Activated naive CD4-positive, alpha-beta T cell treated with anti-CD3 and anti-CD28 coated beads, Interleukin-2, amount 50 U/mL, for 24 hours (primary cell): ENCODE data around the gene KCNH4.
A peak's percentile ranks its signal among the peaks of the same experiment; 100 is the strongest.
"Not testable (repeated sequence)": the region's sequence is repeated elsewhere in the genome, so short reads cannot be mapped to it uniquely, and the experiment has no call there.

ENCODE experiments used
- H3K27ac Mint-ChIP-seq: one replicate; pipeline ENCODE4 v1.8.0; 2021; ENCODE audit warnings: mild to moderate bottlenecking, mixed read lengths
- H3K27me3 Mint-ChIP-seq: one replicate; pipeline ENCODE4 v1.8.0; 2021; ENCODE audit warnings: mixed read lengths
- H3K36me3 Mint-ChIP-seq: one replicate; pipeline ENCODE4 v1.8.0; 2021; ENCODE audit warnings: mixed read lengths
- H3K4me1 Mint-ChIP-seq: one replicate; pipeline ENCODE4 v1.8.0; 2021; ENCODE audit warnings: mixed read lengths
- H3K4me3 Mint-ChIP-seq: one replicate; pipeline ENCODE4 v1.8.0; 2021; ENCODE audit warnings: mild to moderate bottlenecking, mixed read lengths
- H3K9me3 Mint-ChIP-seq: one replicate; pipeline ENCODE4 v1.8.0; 2021; ENCODE audit warnings: mixed read lengths

Gene KCNH4

DNA sequence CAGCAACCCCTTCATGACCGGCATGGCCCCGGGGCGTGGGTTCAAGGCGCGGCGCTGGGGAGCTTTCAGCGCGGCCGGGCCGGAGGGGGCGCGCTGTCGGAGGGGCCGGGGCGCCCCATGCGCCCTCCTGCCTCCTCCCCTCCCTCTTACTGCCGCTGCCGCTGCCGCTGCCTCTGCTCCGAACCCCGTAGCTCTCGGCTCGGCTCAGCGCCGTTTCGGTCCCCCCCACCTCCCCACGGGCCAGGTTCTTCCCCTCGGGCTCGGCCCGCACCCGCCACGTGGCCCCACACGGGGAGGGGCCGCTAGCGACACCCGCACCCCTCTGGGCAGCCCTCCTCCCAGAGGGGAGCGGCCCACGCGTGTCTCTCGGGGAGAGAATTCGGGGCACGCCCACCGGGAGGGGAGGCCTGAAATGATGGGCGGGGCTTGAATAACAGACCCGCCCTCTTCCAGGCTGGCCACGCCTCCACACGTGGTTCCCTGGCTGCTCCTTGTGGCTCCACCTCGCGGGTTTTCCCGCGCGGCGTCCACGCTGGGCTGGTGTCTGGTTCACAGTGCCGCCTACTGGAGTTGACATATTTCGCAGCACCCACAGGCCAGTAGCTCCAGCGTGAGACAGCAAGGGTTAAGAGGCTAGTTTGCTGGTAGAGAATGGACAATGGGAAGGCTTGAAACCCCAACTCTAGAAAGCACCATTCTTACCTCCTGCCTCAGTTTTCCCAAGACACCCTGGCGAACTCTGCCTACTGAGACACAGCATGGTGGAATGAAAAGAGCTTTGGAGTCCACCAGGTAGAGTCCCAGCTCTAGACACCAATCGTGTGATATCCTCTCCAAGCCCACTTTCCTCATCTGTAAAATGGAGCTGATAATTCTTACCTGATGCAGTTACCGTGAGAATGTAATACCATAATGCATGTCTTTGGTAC is at the start of gene KCNH4:
TSS of gene KCNH4 (minus strand) at position 221 of the 929 bp plus-strand sequence. CDS start at position 24, 197 bp downstream.
- Mint-ChIP-seq H3K4me3 (peak within 1 kb of the TSS; percentile 65), H3K4me1 (peaks cover 45% of the 10 kb centered on the region), H3K9me3 (no peaks in the 10 kb centered on the region), H3K36me3 (peaks cover 3% of the 10 kb centered on the region), H3K27ac (no peak within 1 kb of the TSS), H3K27me3 (peaks cover 7% of the 10 kb centered on the region)

DNA sequence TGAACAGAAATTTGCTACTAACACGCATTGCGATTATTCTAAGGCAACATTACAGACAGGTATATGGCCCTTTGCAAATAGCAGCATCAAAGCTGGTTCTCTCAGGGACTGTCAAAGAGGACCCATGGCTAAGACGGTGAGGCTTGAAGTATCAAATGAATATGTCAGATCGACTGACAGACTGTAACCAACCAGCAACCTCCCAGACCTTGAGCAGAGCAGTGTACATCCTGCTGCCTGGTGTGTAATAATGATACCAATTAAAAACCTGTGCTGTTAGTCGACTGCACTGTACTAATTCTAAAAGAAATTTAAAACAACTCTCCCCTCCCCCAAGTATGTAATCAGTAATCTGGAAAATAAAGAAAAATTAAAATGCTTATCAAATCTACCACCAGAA is 49.3 kb upstream of the KCNH4 start:
- Mint-ChIP-seq H3K4me1 (peaks cover 42% of the 10 kb centered on the region), H3K4me3 (no peak overlapping the region), H3K36me3 (peaks cover 3% of the 10 kb centered on the region), H3K27ac (peak overlapping the region; percentile 55), H3K9me3 (no peaks in the 10 kb centered on the region), H3K27me3 (no peaks in the 10 kb centered on the region)

DNA sequence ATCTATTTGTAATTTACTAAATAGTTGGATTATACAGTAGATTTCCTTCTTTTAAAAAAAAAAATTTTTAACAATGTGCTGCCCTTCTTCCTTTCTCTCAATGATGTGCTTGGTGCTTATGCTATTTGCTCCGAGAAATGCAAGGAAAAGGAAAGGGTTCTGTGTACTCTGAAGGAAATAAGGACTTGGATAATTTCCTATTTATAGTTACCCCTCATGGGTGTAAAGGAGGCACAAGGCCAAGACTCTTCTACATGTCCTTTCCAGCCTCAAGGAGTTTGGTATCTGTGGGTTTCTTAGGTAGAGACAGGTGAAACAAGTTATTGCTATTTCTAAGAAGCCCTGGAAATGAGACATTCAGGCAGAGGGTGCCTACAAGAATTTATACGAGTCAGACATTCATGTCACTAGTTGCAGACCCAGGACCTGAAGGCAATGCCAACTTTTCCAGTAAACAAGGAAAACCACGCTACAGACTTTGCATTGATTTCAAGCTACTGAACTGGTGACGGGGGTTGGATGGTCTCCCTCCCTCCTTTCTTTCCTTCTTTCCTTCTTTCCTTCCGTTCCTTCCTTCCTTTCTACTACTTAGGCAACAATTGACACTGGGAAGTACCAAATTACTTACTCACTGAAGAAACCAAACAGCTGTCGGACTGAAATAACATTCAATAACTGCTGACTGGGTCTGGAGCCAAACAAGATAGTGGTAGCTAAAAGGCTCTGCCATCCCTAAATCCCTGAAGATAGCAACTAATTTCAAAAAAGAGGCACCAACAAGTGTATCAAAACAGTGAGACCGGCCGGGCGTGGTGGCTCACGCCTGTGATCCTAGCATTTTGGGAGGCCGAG is 47.1 kb upstream of the KCNH4 start:
- Mint-ChIP-seq H3K4me1 (peaks cover 24% of the 10 kb centered on the region), H3K36me3 (peaks cover 5% of the 10 kb centered on the region), H3K4me3 (no peak overlapping the region), H3K9me3 (no peaks in the 10 kb centered on the region), H3K27ac (peak overlapping the region; percentile 71), H3K27me3 (no peaks in the 10 kb centered on the region)

DNA sequence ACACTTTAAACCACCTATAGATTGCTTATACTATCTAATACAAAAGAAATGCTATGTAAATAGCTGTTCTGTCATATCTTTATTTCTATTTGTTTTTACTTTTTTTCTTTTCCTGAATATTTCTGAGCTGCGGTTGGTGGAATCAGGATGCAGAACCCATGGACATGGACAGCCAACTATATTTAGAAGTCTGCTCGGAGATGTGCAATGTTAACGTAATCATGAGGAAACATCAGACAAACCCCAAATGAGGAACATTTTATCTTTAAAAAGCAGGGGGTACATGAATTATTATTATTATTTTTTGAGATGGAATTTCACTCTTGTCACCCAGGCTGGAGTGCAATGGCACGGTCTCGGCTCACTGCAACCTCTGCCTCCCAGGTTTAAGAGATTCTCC is 44.7 kb upstream of the KCNH4 start:
- Mint-ChIP-seq H3K4me3 (no peak overlapping the region), H3K4me1 (peaks cover 28% of the 10 kb centered on the region), H3K9me3 (no peaks in the 10 kb centered on the region), H3K36me3 (peaks cover 7% of the 10 kb centered on the region), H3K27me3 (no peaks in the 10 kb centered on the region), H3K27ac (no peak overlapping the region)

DNA sequence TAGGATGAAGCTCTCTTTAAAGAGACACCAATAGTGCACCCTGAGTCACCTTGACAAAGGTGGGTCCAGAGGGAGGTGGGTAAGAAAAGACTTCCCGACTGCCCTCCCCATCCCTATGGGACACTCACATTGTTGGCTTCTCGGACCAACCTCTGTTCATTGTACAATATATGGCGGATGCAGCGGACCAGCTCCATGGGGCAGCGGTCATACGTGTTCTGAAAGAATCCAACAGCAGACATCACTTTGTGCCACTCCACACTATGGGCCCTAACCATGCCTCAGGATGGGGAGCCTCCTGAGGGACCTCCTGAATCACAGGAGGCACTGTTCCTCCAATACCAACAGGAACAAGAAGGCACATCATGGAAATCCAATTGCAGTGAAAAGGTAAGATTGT is 43.7 kb upstream of the KCNH4 start:
- Mint-ChIP-seq H3K4me1 (peaks cover 20% of the 10 kb centered on the region), H3K36me3 (peaks cover 7% of the 10 kb centered on the region), H3K27ac (no peak overlapping the region), H3K9me3 (no peaks in the 10 kb centered on the region), H3K4me3 (no peak overlapping the region), H3K27me3 (no peaks in the 10 kb centered on the region)

DNA sequence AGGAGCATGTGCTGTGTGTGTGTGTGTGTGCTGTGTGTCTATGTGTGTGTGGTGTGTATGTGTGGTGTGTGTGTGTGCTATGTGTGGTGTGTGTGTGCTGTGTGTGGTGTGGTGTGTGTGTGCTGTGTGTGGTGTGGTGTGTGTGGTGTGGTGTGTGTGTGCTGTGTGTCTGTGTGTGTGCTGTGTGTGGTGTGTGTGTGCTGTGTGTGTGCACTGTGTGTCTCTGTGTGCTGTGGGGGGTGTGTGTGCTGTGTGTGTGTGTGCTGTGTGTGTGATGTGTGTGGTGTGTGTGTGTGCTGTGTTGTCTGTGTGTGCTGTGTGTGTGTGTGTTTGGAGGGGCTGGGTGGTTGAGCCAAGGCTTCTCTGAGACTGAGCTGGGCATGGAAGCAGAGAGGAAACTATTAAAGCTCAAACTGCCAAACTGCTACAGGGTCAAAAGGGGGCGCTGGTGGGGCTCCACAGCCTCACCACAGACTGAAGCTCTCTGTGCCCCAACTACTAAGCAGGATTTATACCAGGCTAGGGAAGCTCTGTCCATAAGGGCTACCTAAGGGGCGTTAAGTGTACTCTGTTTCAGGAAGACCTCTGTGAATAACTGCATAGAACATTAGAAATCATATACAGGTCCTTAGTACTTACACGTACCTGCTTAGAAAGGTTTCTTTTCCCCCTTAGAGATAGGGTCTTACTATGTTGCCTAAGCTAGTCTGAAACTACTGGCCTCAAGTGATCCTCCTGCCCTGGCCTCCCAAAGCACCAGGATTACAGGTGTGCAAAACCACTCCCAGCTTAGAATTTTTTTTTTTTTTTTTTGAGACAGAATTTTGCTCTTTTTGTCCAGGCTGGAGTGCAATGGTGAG is 41.2 kb upstream of the KCNH4 start:
- Mint-ChIP-seq H3K27ac (peak overlapping the region; percentile 75), H3K4me1 (peaks cover 10% of the 10 kb centered on the region), H3K9me3 (no peaks in the 10 kb centered on the region), H3K27me3 (no peaks in the 10 kb centered on the region), H3K36me3 (peaks cover 7% of the 10 kb centered on the region), H3K4me3 (no peak overlapping the region)

DNA sequence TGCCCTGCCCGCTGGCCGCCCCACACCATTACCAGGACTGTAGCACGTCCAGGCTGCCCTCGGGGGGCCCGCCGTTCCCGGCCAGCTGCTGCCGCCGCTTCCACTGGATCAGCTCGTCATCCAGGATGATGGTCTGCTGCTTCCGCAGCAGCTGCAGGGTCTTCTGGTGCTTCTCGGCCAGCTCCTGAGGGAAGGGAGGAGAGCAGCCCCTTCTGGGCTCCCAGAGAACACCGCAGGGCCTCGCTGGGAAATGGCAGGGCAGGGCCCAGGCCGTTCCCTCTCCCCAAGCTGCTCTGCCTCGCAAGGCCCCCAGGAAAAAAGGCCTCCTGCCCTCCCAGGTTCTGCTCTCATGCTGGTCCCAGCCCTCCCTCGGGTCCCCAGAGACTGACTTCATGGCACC is 38.3 kb upstream of the KCNH4 start:
- H3K36me3 Mint-ChIP-seq, H3K4me3 Mint-ChIP-seq, H3K9me3 Mint-ChIP-seq, H3K27ac Mint-ChIP-seq, H3K4me1 Mint-ChIP-seq, H3K27me3 Mint-ChIP-seq: not testable (repeated sequence)

DNA sequence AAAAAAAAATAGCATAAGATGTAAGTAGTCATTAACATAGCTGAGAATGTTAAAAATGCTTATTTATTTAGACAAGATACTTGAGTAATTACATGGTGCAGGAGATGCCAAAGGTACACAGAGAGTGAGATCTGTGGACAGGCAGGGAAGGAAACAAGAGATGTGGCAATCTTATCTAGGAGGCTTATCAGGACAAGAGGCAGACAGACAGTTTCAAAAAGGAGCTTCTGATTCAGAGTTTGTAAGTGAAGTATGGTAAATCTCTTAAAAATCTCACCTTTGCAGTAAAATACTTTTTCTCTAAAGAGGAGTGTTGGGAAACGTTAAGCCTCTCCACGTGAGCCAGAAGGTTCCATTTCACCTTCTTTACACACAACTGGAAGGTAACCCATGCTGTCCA is 33.2 kb upstream of the KCNH4 start:
- Mint-ChIP-seq H3K27ac (peak overlapping the region; percentile 26), H3K36me3 (peaks cover 10% of the 10 kb centered on the region), H3K4me3 (no peak overlapping the region), H3K9me3 (no peaks in the 10 kb centered on the region), H3K27me3 (no peaks in the 10 kb centered on the region), H3K4me1 (no peaks in the 10 kb centered on the region)

DNA sequence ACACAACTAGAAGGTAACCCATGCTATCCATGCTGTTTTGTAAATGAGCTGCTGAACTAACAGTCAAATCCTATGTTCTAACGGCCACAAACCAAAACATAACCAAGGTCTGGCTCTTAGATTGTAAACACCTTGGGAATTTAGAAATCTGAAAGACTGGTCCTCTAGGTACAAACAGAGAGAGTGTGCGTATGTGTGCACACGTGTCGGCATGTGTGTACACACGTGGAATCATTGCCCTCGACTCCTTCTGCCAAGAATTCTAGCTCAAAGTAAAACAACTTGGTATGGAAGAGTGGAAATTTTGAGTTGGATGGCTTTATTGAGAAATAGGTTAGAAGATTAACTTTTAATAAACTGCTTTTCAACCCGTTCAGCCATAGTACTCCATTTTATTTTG is 31.4 kb upstream of the KCNH4 start:
- H3K27ac Mint-ChIP-seq, result no peak overlapping the region
- no peaks in the 10 kb centered on the region for H3K4me1 Mint-ChIP-seq
- H3K4me3 Mint-ChIP-seq, result no peak overlapping the region
- H3K9me3 Mint-ChIP-seq, result no peaks in the 10 kb centered on the region
- H3K27me3 Mint-ChIP-seq, result no peaks in the 10 kb centered on the region
- H3K36me3 Mint-ChIP-seq, result peaks cover 12% of the 10 kb centered on the region

DNA sequence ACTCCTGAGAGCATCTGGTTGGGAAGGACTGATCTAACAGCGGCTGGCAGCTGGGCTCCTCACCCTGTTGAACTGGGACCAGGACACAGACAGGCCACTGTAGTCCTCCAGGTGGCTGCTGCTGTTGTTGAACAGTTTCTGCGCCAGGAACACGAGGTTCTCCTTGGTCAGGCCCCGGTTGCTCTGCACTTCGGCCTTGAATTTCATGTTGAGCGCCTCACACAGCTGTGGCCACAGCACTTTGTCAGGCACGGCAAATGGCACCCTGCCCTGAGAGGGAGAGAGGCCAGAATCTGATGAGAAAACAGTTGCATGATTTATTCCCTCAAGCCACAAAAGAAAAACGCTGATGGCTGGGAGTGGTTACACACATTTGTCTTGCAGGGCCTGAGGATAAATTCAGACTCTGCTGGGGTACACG is 31.0 kb upstream of the KCNH4 start:
- not testable (repeated sequence) for H3K4me3 Mint-ChIP-seq, H3K4me1 Mint-ChIP-seq, H3K27me3 Mint-ChIP-seq, H3K9me3 Mint-ChIP-seq, H3K36me3 Mint-ChIP-seq
- peak overlapping the region; percentile 35 for H3K27ac Mint-ChIP-seq

DNA sequence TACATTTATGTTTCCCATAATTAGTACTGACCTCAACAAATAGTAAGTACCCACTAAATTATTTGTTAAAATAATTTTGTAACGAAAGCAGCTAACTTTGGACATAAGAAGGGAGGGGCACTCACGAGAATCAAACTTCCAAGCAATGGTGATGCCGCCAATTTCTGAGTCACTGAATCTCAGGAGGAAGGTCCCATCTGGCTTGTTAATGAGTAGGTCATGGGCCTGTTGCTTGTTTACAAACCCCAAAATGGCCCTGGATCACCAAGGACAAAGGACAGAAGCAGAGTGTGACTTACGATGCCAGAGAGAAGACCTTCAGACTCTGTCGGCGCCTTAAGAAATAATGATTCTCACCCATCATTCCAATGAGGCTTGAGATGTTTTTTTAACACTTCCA is 29.1 kb upstream of the KCNH4 start:
- H3K36me3 Mint-ChIP-seq, result peaks cover 11% of the 10 kb centered on the region
- no peaks in the 10 kb centered on the region for H3K9me3 Mint-ChIP-seq
- no peaks in the 10 kb centered on the region for H3K4me1 Mint-ChIP-seq
- no peaks in the 10 kb centered on the region for H3K27me3 Mint-ChIP-seq
- H3K27ac Mint-ChIP-seq, result no peak overlapping the region
- H3K4me3 Mint-ChIP-seq, result no peak overlapping the region

DNA sequence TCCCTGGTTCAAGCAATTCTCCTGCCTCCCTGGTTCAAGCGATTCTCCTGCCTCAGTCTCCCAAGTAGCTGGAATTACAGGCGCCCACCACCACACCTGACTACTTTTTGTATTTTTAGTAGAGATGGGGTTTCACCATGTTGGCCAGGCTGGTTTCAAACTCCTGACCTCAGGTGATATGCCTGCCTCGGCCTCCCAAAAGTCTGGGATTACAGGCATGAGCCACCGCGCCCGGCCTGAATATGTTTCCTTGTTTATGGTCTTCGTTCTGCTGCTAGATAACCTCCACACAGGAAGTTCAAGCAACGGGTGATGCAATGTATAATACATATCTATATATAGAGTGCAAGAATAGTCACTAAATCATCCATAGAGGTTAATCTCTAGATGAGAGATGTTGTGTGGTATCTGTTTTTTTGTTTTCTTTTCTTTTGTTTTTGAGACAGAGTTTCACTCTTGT is 25.2 kb upstream of the KCNH4 start:
- peak overlapping the region; percentile 51 for H3K27ac Mint-ChIP-seq
- H3K4me1 Mint-ChIP-seq, H3K36me3 Mint-ChIP-seq, H3K9me3 Mint-ChIP-seq, H3K4me3 Mint-ChIP-seq, H3K27me3 Mint-ChIP-seq: not testable (repeated sequence)

DNA sequence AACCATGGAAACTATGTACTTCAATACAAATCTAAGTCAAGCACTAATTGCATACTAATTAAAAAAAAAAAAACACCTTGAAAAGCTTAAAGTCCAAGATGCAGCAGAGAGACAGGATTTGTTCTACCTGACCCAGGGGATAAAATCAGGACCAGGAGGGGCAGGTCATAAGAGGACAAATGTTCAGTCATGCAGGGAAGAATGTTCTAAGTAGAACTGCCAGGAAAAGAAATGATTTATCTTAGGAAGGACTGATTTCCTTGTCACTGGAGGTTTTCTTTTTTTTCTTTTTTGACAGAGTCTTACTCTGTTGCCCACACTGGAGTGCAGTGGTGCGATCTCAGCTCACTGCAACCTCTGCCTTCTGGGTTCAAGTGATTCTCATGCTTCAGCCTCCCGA is 22.4 kb upstream of the KCNH4 start:
- no peaks in the 10 kb centered on the region for H3K27me3 Mint-ChIP-seq
- peaks cover 4% of the 10 kb centered on the region for H3K36me3 Mint-ChIP-seq
- no peaks in the 10 kb centered on the region for H3K9me3 Mint-ChIP-seq
- no peak overlapping the region for H3K4me3 Mint-ChIP-seq
- H3K27ac Mint-ChIP-seq, result peak overlapping the region; percentile 8
- H3K4me1 Mint-ChIP-seq, result no peaks in the 10 kb centered on the region

DNA sequence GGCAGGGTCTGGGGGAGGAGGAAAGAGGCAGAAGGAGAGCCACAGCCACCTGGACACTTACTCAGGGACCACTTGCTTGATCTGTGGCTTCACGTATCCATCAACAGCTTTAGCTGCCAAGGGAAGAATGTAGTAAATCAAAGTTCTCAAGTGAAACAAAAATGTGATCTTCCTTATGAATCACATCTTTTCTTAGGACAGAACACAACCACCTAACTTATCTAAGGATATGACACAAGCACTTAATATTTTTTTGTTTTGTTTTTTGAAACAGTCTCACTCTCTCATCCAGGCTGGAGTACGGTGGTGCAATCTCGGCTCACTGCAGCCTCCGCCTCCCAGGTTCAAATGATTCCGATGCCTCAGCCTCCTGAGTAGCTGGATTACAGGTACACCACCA is 21.8 kb upstream of the KCNH4 start:
- no peaks in the 10 kb centered on the region for H3K4me1 Mint-ChIP-seq
- no peak overlapping the region for H3K4me3 Mint-ChIP-seq
- peak overlapping the region; percentile 8 for H3K27ac Mint-ChIP-seq
- peaks cover 4% of the 10 kb centered on the region for H3K36me3 Mint-ChIP-seq
- no peaks in the 10 kb centered on the region for H3K9me3 Mint-ChIP-seq
- H3K27me3 Mint-ChIP-seq, result no peaks in the 10 kb centered on the region

DNA sequence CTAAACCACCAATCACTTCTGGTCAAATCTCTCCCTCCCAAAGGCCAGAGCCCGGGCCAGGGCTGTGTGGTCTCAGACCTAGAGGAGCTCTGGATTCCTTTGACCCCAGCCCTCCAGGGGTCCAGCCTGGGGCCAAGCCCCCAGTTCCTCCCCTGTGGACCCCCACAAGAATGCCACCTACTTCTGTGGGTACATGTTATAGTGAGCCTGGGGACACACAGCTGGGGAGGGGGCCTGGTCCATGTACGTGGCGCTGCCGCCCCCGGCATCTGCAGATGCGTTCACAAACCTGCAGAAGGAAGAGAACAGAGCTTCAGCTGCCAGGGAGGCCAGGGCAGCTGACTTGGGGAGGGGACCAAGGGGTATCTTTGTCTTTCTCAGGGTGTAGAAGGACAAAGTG is 21.2 kb upstream of the KCNH4 start:
- Mint-ChIP-seq H3K27ac (no peak overlapping the region), H3K36me3 (peaks cover 5% of the 10 kb centered on the region), H3K4me1 (no peaks in the 10 kb centered on the region), H3K9me3 (no peaks in the 10 kb centered on the region), H3K27me3 (no peaks in the 10 kb centered on the region), H3K4me3 (no peak overlapping the region)
